Activated CD4-positive, alpha-beta T cell treated with anti-CD3 and anti-CD28 coated beads, Interleukin-2, amount 50 U/mL, for 4 hours (primary cell): ENCODE data around the gene RRP15.

Source experiments
- DNase-seq, 2 experiments: peaks; one replicate each; pipeline ENCODE4 v3.0.0-alpha.2; 2020

The RRP15 gene

DNA sequence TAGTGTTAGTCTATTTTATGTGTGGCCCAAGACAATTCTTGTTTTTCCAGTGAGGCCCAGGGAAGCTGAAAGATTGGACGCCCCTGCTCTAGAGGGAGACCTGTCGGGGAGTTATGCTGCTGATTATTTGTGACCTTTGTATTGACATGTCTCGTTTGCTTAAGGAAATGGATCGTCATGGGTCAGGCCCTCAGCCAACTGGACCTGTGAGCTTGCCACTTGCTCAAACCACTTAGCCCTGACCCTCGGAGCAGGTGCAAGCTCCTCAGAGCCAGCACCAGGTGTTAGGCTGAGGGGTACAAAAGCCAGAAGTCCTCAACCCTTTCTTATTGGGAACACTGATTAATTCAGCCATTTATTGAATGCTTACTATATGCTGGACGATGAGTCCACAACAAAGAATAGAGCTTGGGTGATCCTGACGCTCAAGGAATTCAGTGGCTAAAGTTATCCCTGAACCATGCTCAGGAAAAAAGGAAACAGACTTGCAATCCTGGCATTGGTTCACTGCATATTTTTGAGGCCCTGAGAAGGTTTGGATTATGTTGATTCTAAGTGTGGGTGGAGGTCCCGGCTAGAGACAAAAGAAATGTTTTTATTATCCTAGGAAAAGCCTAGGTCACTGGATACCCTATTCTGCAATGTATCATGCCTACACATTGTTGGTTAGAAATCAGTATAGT is 79.1 kb downstream of the RRP15 start:
- DNase-seq, result no peak

DNA sequence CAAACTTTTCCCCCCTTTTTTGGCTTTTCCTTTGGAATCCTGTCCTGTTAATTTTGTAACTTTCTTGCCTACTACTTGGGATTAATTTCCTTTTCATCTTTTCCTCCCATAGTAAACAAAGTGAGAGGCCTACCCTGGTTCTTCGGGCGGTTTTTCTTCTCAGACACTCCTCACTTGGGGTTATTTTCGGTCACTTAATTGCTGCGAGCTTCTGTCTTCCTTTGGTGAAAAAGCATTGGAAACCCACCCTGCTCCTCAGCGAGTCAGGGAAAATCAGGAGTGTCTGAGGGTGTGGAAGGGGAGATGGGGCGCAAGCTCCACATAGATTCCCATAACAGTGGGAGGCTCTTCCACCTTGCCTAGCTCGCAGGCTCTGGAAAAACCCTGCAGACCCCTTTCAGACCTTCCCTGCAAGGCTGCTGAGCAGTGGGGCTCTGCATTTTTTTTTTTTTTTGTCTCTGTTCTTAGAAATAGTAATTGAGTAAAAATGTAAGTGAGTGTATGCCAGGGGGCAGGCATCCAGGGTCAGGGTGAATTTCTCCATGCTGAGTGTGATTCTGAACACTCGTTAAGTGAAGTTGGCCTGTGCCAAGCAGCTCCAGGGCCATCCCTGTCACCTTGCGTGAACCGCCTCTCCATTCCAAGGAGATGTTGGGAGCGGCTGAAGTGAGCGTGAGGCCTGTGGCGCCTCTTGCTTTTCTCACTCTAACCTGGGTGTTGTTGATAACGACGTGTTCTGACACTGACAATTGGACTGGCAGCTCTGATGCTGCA is 80.3 kb downstream of the RRP15 start:
- no peak for DNase-seq

DNA sequence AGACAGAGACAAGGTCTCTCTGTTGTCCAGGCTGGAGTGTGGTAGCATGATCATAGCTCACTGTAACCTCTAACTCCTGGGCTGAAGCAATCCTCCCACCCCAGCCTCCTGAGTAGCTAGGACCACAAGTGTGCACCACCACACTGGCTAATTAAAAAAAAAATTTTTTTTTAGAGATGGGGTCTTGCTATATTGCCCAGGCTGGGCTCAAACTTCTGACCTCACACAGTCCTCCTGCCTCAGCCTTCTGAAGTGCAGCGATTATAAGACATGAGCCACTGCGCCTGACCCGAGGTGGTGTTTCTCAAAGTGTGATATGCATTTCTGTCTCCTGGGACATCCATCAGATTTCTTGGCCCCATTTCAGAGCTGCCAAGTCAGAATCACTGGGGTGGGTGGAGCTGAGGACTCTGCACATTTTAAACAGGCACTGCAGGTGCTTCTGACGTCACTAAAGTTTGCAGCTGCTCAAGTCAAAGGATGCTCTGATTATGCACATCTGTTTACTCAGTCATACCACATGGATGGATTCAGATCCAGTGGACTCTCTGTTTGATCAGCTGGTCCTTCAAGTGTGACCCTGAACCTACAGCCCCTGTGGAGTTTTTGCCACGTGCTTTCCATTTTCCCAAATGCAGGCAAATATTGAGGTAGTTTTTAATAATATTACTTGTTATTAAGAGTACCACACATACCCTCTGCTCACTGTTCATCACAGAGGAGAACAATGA is 81.4 kb downstream of the RRP15 start:
- DNase-seq, result no peak

DNA sequence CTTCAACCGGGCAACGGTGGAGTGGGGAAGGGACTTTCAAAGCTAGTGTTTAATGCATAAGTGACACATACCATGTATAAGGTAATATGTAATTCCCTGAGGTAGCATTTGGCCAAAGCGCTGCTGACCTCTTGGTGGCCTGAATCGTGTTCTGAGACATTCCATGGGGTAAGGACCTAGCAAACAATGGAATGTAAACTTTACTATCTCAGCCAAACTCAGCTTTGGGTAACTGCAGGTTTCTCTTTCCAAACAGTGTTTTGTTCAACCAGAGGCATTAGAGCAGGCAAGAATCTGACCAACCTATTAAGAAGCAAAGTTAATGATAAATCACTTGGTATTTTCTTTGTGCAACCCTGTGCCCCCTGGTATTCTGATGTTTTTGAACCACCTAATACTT is 82.0 kb downstream of the RRP15 start:
- DNase-seq, result no peak

DNA sequence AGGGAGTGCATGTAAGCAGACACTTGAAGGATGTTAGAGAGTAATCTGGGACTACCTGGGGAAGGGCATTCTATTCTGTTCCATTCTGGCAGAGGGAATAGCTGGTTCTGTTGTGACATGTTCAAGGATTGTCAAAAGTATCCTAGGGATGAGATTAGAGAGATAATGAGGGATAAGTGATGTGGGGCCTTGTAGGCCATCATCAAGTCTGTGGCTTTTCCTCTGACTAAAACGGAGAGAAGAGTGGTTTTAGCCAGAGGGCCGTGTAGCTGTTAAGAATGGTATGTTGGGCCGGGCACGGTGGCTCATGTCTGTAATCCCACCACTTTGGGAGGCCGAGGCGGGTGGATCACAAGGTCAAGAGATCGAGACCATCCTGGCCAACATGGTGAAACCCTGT is 83.6 kb downstream of the RRP15 start:
- DNase-seq, result no peak

DNA sequence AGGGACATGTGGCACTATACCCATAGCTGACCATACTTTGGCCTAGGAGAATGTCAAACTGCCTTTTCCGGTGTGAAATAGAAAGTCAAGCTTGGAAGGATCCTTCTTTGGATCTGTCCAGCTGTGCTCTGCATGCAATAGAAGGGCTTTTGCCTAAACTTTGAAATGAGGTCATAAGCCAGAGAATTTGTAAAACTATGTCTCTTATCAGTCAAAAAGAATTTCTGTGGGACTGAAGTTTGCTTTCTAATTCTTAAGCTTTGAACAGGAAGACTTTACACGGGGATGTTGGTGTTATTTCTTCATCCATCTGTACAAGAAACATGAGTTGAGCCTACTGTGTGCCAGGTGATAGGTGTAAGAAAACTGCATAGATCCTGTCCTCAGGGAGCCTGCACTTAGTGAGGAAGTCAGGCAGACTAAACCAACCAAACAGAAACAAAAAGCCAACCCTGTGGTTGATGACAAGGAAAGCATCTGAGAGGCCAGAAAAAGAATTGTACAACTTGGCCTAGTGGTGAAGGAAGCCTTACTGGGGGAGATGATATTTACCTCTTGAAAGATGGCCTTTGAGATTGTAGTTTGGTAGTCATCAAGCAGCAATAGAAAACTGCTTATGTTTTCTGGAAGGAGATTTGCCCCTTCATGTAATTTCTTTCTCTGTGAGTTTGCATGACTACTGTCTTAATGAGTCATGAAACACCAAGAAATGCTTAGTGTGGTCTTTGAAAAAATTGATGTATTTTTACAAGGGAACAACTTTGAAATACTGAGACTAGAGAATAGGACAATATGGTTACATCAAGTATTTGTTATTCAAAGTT is 84.8 kb downstream of the RRP15 start:
- DNase-seq, result no peak

DNA sequence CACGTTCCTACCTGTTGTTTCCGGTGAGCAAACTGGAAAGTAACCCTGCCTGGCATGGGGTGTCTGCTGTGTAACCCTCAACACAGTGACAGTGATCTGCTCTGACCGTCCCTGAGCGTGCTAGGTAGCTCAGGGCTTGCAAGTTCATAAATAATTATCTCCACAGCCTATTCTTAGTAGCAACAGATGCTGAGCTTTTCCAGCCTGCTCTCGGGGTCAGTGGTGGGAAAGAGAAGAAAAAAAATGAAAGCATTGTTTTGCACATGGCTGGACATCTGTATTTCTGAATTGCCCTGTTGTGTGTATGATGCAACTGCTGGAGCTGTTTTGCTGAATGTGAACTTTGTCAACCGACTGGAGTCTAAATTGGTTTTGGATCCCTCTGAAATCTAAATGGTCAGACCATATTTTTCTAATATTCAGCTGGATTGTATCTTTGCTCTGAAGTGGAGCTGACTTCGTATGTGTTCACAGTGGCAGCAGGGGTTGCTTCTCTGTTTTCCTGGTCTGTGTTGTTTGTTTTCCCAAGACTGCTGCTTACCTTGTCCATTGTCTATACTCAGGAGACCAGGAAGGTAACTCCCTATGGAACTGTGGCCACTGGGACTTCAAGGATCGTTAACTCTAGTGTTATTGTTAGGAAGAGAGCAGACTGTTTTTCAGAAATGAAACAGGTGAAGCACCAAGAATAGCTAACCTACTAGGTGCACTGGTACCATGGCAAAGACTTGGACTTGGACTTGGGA is 87.0 kb downstream of the RRP15 start:
- DNase-seq, result no peak

DNA sequence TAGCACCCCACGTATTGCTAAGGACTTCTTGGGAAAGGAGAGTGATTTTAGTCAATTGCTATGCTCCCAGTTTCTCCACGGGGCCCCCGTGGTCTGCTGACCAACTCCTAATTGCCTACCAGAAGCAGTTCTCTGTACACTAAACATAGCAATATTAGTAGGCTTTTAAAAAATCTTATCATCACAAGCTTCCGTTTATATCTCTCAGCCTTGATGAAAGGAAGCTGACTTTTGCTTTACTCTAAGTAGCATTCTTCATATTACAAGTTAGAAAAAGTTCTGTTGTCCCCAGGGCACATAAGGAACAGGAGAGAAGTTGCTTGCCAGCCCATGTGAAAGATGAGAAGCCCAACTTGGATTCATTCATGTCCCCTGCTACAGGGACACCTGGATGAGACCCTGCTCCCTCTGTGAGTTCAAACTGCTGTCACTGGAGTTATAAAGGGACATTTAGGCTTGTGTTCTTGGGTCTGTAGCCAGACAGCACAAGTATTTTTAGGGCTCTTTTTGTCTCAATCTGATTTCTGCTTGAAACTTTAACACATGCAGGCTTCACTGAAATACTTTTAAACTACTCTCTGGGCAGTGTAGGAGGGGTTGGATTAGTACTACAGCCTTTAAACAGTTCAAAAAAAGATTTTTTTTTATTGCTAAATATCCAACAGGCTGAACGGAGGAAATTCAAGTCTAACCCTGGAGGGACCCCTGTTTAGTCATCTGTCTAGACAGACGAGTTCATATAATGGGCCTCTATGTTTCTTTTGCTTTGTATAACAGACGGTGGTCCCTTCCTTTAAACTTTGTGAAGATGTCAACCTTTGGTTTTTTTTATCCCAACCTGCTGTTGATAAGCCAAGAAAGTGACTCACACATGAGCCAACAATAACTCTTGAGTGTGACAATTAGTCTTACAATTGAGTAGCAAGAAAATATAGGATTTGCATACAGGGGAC is 89.6 kb downstream of the RRP15 start:
- no peak for DNase-seq

DNA sequence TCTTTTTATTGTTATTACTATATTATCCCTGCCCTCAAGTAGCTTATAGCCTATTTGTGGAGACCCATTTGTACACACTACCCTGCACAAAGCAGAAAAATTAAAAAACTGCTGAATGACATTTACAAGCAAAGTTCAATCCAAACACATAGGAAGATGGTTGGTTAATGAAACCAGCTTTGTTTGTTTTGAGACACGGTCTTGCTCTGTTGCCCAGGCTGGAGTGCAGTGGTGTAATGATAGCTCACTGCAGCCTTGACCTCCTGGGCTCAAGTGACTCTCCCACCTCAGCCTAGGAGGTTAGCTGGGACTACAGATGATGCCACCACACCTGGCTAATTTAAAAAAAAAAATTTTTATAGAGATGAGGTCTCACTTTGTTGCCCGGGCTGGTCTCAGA is 91.6 kb downstream of the RRP15 start:
- DNase-seq, result no peak

DNA sequence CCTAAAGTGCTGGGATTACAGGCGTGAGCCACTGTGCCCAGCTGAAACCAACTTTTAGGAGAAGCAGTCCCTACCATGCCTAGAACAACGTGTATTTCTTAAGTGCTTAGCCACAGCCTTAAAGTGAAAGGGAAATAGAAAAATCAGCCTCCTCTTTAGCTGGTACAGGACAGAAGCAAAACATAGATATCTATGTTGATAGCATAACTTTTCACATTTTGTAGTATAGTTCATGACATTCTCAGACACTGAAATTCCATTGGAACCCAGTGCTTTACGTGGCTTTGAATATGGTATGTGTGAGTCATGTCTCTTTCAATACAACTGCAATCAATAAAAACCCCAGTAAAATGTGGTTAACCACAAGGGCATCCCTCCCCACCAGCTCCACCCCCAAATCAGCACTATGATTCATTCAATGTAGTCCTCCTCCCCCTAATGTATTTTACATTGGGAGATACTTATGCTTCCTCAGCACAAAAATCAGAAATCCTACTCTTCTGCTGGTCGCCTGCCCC is 92.1 kb downstream of the RRP15 start:
- peak; percentile 34 to 46 for DNase-seq

DNA sequence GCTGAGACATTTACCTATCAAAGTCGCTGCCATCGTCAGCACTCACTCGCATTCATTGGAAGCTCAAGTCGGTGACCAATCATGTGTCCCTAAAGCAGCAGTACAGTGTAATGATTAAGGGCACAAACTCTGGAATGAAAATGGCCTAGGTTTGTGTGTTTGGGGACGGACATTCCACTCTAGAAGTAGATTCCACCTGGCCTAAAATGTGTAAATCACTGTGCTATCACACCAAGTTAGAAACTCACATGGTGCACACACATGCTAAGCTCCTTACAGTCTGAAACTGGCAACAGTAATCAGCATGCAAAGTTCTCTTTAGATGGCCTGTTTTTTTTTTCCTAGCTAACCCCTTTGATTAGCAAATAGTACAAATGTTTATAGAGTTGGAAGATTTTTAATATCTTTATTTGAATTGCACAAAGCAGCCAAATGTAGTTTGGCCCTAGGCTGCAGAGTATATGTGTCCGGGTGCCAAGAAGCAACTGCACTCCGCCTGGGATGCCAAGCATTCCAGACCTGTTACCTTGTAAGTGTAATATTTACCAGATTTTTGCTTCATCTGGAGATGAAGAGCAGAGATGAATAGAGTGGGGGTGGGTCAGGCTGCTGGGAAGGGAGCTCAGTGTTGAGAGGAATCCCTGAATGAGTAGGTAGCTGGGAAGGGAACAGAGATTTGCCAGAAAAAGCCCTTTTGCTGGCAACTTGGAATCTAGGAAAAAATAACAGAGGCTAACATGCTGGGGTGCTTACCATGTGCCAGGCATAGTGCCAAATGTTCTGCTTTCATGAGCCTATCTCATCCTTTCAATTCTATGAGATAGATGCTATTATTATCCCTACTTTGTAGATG is 95.3 kb downstream of the RRP15 start:
- DNase-seq, result no peak

DNA sequence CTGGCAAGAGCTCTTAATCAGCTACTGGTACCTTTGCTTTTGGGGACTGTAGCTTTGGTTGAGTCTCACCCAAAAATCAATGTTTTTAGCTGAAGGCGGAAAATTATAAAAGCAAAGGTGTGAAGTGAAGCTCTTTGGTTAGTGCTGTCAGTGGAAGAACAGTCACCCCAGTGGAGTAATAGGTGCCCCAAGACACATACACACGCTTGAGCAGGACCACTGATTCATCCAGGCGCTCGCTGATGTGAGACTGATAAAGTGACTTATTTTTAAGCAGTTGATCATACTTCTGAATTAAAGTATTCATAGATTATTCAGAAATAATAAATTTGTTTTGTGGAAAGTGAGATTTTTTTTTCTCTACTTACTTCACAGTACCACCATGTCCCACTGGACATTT is 97.2 kb downstream of the RRP15 start:
- DNase-seq, result no peak

DNA sequence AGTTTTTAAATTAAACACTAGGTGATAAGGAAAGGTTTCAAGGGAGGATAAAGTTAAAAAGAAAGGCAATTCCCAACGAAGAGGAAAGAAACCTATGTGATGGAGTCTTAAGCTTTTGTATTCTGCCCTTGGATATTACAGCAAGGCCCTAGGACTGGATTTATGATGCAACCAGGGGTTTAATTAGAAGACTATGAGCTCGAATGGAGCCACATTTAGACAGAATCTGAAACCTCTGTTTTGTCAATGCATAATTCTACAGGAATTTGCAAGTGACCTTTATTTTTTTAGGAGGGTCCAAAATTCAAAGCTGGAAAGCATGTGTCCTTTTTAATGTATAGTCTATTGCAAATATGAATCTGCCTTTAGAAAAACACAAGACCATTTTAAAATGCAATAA is 98.0 kb downstream of the RRP15 start:
- no peak for DNase-seq

DNA sequence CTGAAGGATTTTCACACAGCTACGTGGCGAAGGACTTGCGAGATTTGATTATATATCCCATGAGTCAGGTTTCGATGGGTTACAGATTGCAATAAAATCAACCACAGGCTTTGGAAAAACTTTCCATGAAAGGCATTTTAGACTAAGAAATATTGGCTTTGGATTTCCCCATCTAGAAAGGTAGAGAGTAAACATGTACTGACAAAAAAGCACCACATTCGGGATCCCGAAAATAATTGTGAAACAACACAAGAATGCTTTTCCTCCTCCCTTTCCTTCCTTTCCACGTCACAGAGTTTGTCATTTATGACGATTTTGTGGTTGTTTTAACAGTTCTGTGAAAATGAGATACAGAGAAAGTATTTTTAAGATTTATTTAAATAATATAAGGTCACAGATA is 98.6 kb downstream of the RRP15 start:
- DNase-seq, result no peak

DNA sequence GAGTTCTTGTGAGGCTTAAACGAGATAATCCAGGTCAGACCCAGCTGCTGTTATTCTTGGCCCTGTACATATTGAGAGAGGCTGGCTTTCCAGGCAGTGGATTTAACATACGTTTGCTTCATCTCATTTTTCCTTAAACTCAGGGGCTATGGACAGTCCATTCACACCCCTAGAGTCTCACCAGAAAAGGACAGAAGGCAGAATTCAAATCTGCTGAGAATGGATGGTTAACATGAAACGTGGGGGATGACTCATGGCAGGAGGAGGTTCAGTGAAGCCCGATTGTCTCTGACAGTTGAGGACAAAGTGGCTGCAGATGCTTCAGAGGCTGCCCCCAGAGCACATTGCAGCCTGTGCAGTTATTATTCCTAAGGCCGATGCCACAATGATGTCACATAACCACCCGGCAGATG is 99.5 kb downstream of the RRP15 start:
- DNase-seq, result no peak
